Activated CD4-positive, alpha-beta T cell treated with anti-CD3 and anti-CD28 coated beads for 1 hour (primary cell): ENCODE data around the gene PSMB2.
"Not testable (repeated sequence)": the region's sequence is repeated elsewhere in the genome, so short reads cannot be mapped to it uniquely, and the experiment has no call there.

ENCODE experiments used
- DNase-seq: peaks from one replicate; pipeline ENCODE4 v3.0.0-alpha.2; 2020

PSMB2 gene

GRCh38 chr1:35641233-35641866 is at the start of gene PSMB2:
TSS of gene PSMB2 (minus strand) at chr1:35641526. CDS start at chr1:35641432, 94 bp downstream.
- peak; percentile 95 for DNase-seq

GRCh38 chr1:35691080-35691479 is 49.8 kb upstream of the PSMB2 start:
- DNase-seq = no peak

- DNase-seq = not testable (repeated sequence)
These were observed 48.8 kb upstream of the PSMB2 start for GRCh38 chr1:35690103-35690502.

GRCh38 chr1:35688161-35688560 is 46.8 kb upstream of the PSMB2 start:
- no peak for DNase-seq

GRCh38 chr1:35683012-35683411 is 41.7 kb upstream of the PSMB2 start:
- no peak for DNase-seq

- no peak for DNase-seq
These were observed 38.9 kb upstream of the PSMB2 start for GRCh38 chr1:35680271-35680670.

GRCh38 chr1:35675773-35676172 is 34.4 kb upstream of the PSMB2 start:
- DNase-seq = no peak

- DNase-seq = no peak
These were observed 32.8 kb upstream of the PSMB2 start for GRCh38 chr1:35674111-35674510.

GRCh38 chr1:35672116-35672515 is 30.8 kb upstream of the PSMB2 start:
- DNase-seq = no peak

GRCh38 chr1:35668506-35668905 is 27.2 kb upstream of the PSMB2 start:
- no peak for DNase-seq

GRCh38 chr1:35666916-35667315 is 25.6 kb upstream of the PSMB2 start:
- DNase-seq = no peak

- DNase-seq = no peak
These were observed 24.9 kb upstream of the PSMB2 start for GRCh38 chr1:35666216-35666615.

- DNase-seq = no peak
These were observed 22.1 kb upstream of the PSMB2 start for GRCh38 chr1:35663434-35663833.

- DNase-seq = no peak
These were observed 20.1 kb upstream of the PSMB2 start for GRCh38 chr1:35661474-35661795.

- no peak for DNase-seq
These were observed 19.5 kb upstream of the PSMB2 start for GRCh38 chr1:35660581-35661473.

- no peak for DNase-seq
These were observed 18.3 kb upstream of the PSMB2 start for GRCh38 chr1:35659589-35659988.

- DNase-seq = no peak
These were observed 16.5 kb upstream of the PSMB2 start for GRCh38 chr1:35657851-35658250.

- DNase-seq = no peak
These were observed 15.5 kb upstream of the PSMB2 start for GRCh38 chr1:35656863-35657232.

GRCh38 chr1:35656148-35656862 is 15.0 kb upstream of the PSMB2 start:
- no peak for DNase-seq

- DNase-seq = no peak
These were observed 13.9 kb upstream of the PSMB2 start for GRCh38 chr1:35655196-35655595.

GRCh38 chr1:35650416-35650815 is 9.1 kb upstream of the PSMB2 start:
- DNase-seq = no peak

- DNase-seq = no peak
These were observed 4.7 kb upstream of the PSMB2 start for GRCh38 chr1:35646043-35646442.

- DNase-seq = no peak
These were observed 2.9 kb upstream of the PSMB2 start for GRCh38 chr1:35644204-35644603.

- DNase-seq = no peak
These were observed 1.2 kb upstream of the PSMB2 start for GRCh38 chr1:35642471-35642955.
